Measurements from ENCODE around the gene RPTOR. TPM values are rescaled to one million over a fixed set of nuclear protein-coding genes. Genes with fewer than 3 reads are reported as not detected.

RPTOR gene
- total RNA-seq, 1 experiment from 2014 or later: 58.0 TPM

DNA sequence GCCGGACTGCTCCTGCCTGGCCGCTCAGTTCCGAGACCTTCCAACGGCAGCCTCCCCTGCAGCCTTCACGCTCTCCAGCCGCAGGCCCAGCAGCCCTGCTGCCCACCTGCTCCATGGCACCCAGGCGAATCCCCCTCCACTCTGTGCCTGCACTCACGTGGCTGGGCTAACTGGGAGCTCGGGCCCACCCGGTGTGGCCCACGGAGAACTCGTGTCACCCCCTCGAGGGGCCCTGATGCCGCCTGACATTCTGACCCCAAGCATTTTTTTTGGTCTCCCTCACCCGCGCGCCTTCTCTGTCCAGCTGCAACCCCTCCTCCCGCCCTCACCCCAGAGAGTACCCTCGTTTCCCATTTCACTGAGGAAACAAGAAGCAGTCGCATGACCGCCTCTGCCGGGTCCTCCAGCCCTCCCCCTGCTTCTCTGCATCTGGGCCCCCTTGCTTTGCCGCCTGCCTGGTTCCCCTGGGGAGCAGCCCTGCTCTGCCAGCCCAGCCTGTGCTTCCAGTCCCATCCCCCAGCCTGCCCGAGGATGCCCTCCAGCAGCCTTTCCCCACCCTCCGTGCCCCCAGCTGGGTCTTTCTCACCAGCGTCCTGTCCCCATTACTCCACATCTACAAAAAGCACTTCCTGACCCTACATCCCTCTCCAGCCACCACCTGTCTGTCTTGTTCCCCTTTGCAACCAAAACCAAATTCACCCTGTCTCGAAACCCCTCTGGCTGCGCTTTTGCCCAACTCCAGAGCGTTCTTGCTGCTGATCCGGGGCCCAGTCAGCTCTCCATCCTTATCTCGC is 300.6 kb downstream of the RPTOR start:
- no TSS peak for BruUV-seq (replicated peaks)
- POLR2A ChIA-PET: interaction anchor here (0.6 kb wide), 1 partner anchor 699 kb away, joined by 9 read pairs; no protein-coding TSS in a partner anchor

DNA sequence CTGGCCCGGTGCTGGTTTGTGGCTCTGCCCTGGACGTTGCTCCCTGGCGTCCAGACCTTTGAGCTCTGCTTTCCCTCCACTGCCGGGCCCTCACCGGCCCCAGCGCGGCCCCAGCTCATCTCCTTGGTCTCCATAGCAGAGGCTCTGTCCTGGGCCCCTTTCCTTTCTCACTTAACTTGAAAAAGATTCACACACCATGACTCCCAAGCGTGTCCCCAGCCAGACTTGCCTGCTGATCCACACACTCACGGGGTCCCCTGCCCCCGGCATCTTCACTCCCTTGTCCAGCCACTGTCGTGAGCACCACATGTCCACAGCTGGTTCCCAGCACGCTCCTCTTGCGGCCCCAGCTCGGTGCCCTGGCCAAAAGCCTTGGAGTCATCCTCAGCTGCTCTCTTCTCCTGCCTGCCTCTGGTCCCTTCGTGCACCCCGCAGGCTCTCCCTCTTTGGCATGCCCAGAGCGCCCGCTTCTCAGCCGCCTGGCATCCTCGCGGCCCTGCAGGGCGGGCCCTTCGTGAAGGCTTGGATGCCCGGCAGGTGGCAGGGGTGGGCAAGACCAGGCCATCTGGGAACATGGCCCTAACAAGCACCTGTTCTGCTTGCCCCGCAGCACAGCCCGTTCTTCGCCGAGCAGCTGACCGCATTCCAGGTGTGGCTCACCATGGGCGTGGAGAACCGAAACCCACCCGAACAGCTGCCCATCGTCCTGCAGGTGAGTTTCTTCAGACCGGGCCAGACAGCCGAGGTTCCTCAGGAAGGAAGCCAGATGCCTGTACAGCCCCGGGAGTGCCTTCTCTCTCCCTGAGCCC is 301.4 kb downstream of the RPTOR start:
- no TSS peak for BruUV-seq (replicated peaks)
- no peaks in the 10 kb centered on the region for H3K27me3 ChIP-seq (ENCODE audit: control insufficient read depth, insufficient read depth, low read length)
- in situ Hi-C loops (cut with HindIII; ENCODE audit: low pct_unique_long_range_greater_than_20kb, low sequenced_read_pairs): no loop called here
- ChIA-PET CTCF (no interaction called here), POLR2A (no interaction called here)
- no peaks in the 10 kb centered on the region for H3K9me3 ChIP-seq (ENCODE audit: control insufficient read depth, insufficient read depth, low read depth, low read length)
- DNase-seq (ENCODE audit: low read depth, low spot score) (no peak), ATAC-seq (no peak)
- intact Hi-C loops (cut with micrococcal nuclease; ENCODE audit: unreplicated experiment): no loop called here
- no peak overlapping the region for H3K4me3 ChIP-seq (ENCODE audit: low read depth in 2 of 2, low read length in 2 of 2)
- no peak overlapping the region for H3K27ac ChIP-seq (ENCODE audit: low read length)
- no peaks in the 10 kb centered on the region for H3K4me1 ChIP-seq (ENCODE audit: control insufficient read depth, insufficient read depth, low read length)
- TF ChIP-seq REST (IDR thresholded peaks at IDR 0.05; ENCODE audit: insufficient read depth in 1 of 2, low read depth in 2 of 2, low read length in 1 of 2) (no peak), CTCF (IDR thresholded peaks at IDR 0.05) (no peak), SIN3A (IDR thresholded peaks at IDR 0.05; ENCODE audit: borderline replicate concordance, insufficient read depth, low read depth, low read length) (no peak), POLR2AphosphoS5 (IDR thresholded peaks at IDR 0.05; ENCODE audit: low read depth, low read length) (no peak), TCF7L2 (IDR thresholded peaks at IDR 0.05; ENCODE audit: low read depth, low read length) (no peak)
- no peaks in the 10 kb centered on the region for H3K36me3 ChIP-seq (ENCODE audit: control insufficient read depth, insufficient read depth, low read length)

More for the DNA sequence above, 300.6 kb downstream of the RPTOR start:
- no peaks in the 10 kb centered on the region for H3K36me3 ChIP-seq (ENCODE audit: control insufficient read depth, insufficient read depth, low read length)
- TF ChIP-seq CTCF (IDR thresholded peaks at IDR 0.05): no peak
- intact Hi-C loops (cut with micrococcal nuclease; ENCODE audit: unreplicated experiment): no loop called here
- ATAC-seq: no peak
- DNase-seq (ENCODE audit: low read depth, low spot score): no peak
- no peak overlapping the region for H3K27ac ChIP-seq (ENCODE audit: low read length)
- CTCF ChIA-PET: no interaction called here
- in situ Hi-C loops (cut with HindIII; ENCODE audit: low pct_unique_long_range_greater_than_20kb, low sequenced_read_pairs): no loop called here
- no peaks in the 10 kb centered on the region for H3K9me3 ChIP-seq (ENCODE audit: control insufficient read depth, insufficient read depth, low read depth, low read length)
- H3K4me1 ChIP-seq (ENCODE audit: control insufficient read depth, insufficient read depth, low read length): no peaks in the 10 kb centered on the region
- H3K4me3 ChIP-seq (ENCODE audit: low read depth in 2 of 2, low read length in 2 of 2): no peak overlapping the region
- H3K27me3 ChIP-seq (ENCODE audit: control insufficient read depth, insufficient read depth, low read length): no peaks in the 10 kb centered on the region
